ENCODE measurements around the gene CEBPE. TPM values are rescaled to one million over a fixed set of nuclear protein-coding genes. Genes with fewer than 3 reads are reported as not detected.
A peak's percentile ranks its signal among the peaks of the same experiment; 100 is the strongest.

CEBPE gene
- total RNA-seq, 2 donors from 2014 or later, result not detected

DNA sequence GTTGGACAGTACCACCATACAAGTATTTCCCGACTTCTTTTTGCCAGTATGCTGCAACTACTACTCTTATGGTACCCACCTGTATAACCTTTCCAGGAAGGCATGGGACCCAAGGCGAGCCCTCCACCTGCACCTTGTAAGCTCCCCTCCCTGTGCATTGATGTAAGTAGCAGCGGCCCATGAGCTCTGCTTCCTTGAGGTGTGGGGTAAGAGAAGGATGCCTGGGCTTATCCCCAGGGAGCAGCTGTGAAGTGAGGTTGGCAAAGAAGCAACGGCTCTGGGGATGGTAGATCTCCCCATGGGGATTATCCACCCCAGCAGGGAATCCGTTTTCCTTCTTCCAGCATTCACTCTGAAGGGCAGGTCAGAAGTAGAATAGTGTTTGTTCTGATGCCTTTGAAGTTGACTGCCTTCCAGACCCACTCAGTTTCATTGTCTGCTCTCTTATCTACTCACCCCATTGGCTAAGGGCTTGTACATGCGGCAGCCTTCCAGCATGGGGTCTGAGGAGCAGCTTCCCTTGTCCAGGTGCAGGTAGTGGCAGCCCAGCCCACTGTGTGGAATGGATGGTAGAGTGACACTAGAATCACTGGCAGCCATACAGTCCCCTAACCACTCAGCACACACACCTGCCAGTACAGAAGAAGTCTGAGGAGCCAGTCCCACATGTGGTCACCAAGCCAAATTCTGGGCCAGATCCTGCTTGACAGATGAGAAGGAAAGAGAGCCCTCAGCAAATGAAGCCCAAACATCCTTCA lies 17.7 kb downstream of the CEBPE start:
- Mint-ChIP-seq H3K27ac (no peak overlapping the region), H3K27me3 (peaks cover 0 to 2% of the 10 kb centered on the region in 2 donors), H3K4me1 (ENCODE audit: low read depth in 2 of 2) (peaks cover 14 to 18% of the 10 kb centered on the region in 2 donors), H3K36me3 (no peaks in the 10 kb centered on the region), H3K4me3 (no peak overlapping the region), H3K9me3 (no peaks in the 10 kb centered on the region)
- DNase-seq (ENCODE audit: low spot score) (no peak), ATAC-seq (no peak)

DNA sequence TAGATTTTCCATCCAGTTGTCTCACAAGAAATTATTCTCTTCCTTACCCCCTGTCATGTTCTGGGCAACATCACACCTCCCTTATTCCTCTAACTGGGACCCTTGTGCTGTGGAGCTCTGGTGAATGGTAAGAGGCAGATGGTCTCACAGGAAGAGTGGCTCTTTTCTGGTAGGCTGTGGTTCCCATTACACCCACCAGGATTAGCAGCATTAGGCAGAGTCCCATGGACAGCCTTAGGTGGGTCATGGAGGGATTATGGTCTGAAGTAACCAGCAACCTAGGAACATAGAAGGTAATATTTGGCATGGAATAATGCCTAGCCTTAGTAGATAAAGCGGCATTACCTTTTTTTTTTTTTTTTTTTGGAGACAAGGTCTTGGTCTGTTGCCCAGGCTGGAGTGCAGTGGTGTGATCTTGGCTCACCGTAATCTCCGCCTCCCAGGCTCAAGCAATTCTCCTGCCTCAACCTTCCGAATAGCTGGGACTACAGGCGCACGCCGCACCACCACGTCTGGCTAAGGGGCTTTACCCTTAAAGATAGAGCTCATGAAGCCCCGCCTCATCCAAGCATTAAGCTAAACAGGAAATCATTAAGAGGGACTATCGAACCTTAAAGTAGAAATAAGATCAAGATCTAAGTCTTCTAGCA lies 19.7 kb downstream of the CEBPE start:
- Mint-ChIP-seq H3K4me1 (ENCODE audit: low read depth in 2 of 2) (peaks cover 16 to 18% of the 10 kb centered on the region in 2 donors), H3K27ac (no peak overlapping the region), H3K4me3 (no peak overlapping the region), H3K36me3 (no peaks in the 10 kb centered on the region), H3K9me3 (no peaks in the 10 kb centered on the region), H3K27me3 (no peaks in the 10 kb centered on the region)
- ATAC-seq (no peak), DNase-seq (ENCODE audit: low spot score) (no peak)

- DNase-seq (ENCODE audit: low spot score) (no peak), ATAC-seq (no peak)
- Mint-ChIP-seq H3K4me3 (no peak overlapping the region), H3K36me3 (no peaks in the 10 kb centered on the region), H3K9me3 (no peaks in the 10 kb centered on the region), H3K27me3 (no peaks in the 10 kb centered on the region), H3K27ac (no peak overlapping the region), H3K4me1 (ENCODE audit: low read depth in 2 of 2) (peaks cover 16 to 25% of the 10 kb centered on the region in 2 donors)
Measured at GRCh38 chr14:23097786-23098185, 21.3 kb downstream of the CEBPE start.

GRCh38 chr14:23095196-23096108 lies 23.6 kb downstream of the CEBPE start, which contains the start of gene C14orf119:
TSS of gene C14orf119 (plus strand) at chr14:23095505. CDS start at chr14:23097659, 2,154 bp downstream.
- Mint-ChIP-seq H3K36me3 (peaks cover 6% of the 10 kb centered on the region), H3K9me3 (no peaks in the 10 kb centered on the region), H3K27me3 (no peaks in the 10 kb centered on the region), H3K27ac (no peak within 1 kb of the TSS), H3K4me3 (no peak within 1 kb of the TSS), H3K4me1 (ENCODE audit: low read depth in 2 of 2) (peaks cover 16 to 30% of the 10 kb centered on the region in 2 donors)
- ATAC-seq (peak; percentile 95 to 96), DNase-seq (ENCODE audit: low spot score) (peak; percentile 99)

DNA sequence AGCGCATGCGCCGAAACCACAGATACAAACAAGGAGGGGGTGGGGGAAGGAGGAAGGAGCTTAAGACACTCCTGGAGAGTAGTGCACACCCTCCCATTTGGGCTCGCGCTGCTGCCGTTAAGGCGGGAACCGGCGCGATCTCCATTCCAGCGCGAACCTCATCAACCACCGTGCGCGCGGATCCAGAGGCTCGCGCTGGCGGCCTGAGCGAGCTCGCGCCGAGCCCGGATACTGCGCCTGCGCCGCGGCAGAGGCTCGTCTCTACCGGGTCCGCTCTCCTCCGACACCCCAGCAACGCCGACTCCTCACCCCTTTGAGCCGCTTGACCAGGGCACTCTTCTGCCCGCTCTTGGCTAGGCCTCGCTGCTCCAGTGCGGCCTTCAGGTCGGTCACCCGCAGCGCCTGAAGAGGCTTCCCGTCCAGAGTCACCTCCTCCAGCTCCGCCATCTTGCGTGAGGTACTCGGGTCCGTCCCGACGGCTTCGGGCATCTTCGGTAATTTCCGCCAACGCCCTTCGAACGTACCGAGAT lies 24.3 kb downstream of the CEBPE start, which contains the start of gene ACIN1:
Gene ACIN1, minus strand, starts transcription at position 471 of the 530 bp plus-strand sequence. Its CDS starts 24 bp downstream, at position 447.
- no peaks in the 10 kb centered on the region for H3K27me3 Mint-ChIP-seq
- no peak within 1 kb of the TSS for H3K4me3 Mint-ChIP-seq
- H3K9me3 Mint-ChIP-seq, result no peaks in the 10 kb centered on the region
- ATAC-seq (peak; percentile 61 to 69), DNase-seq (ENCODE audit: low spot score) (peak; percentile 81)
- H3K27ac Mint-ChIP-seq, result no peak within 1 kb of the TSS
- peaks cover 16 to 31% of the 10 kb centered on the region in 2 donors for H3K4me1 Mint-ChIP-seq (ENCODE audit: low read depth in 2 of 2)
- peaks cover 6% of the 10 kb centered on the region for H3K36me3 Mint-ChIP-seq

DNA sequence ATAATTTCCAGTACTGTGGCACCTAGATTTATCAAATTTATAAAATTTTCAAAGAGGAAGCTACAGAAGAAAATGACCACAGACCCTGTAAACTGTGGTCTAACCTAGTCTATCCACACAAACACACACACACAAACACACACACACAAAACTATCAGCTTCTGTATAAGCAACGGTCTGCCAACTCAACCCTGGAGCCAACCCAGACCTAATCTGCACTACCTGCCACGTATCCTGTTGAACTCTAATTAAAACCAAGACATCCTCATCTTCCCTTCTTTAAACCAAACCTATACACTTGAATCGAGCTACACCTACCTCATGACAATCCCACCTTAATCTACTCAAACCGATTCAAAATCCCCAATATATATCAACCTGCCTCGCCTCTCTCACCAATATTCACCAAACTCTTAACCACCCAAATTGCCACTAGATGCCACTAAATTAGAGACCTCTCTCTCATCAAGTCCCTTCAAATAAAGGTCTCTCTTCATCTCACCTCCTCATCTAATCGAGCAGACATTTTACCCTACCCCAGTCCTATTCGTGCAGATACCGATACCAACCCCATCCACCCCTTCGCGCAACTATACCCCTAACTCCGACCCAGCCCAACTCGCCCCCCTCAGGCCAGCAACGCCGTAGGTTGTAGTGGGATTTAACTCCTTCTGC lies 24.9 kb downstream of the CEBPE start:
- H3K4me3 Mint-ChIP-seq, result no peak overlapping the region
- peaks cover 16 to 34% of the 10 kb centered on the region in 2 donors for H3K4me1 Mint-ChIP-seq (ENCODE audit: low read depth in 2 of 2)
- DNase-seq (ENCODE audit: low spot score) (no peak), ATAC-seq (no peak)
- H3K36me3 Mint-ChIP-seq, result peaks cover 12% of the 10 kb centered on the region
- no peaks in the 10 kb centered on the region for H3K9me3 Mint-ChIP-seq
- no peak overlapping the region for H3K27ac Mint-ChIP-seq
- no peaks in the 10 kb centered on the region for H3K27me3 Mint-ChIP-seq

- Mint-ChIP-seq H3K4me1 (ENCODE audit: low read depth in 2 of 2) (peaks cover 16 to 34% of the 10 kb centered on the region in 2 donors), H3K4me3 (no peak overlapping the region), H3K36me3 (peaks cover 12% of the 10 kb centered on the region), H3K9me3 (no peaks in the 10 kb centered on the region), H3K27me3 (no peaks in the 10 kb centered on the region), H3K27ac (no peak overlapping the region)
- no peak for ATAC-seq
- DNase-seq (ENCODE audit: low spot score), result no peak
Measured at GRCh38 chr14:23093526-23093925, 25.5 kb downstream of the CEBPE start.

GRCh38 chr14:23093104-23093503 lies 26.0 kb downstream of the CEBPE start:
- peaks cover 12% of the 10 kb centered on the region for H3K36me3 Mint-ChIP-seq
- no peak overlapping the region for H3K4me3 Mint-ChIP-seq
- no peaks in the 10 kb centered on the region for H3K9me3 Mint-ChIP-seq
- H3K4me1 Mint-ChIP-seq (ENCODE audit: low read depth in 2 of 2), result peaks cover 16 to 34% of the 10 kb centered on the region in 2 donors
- no peak for ATAC-seq
- no peak overlapping the region for H3K27ac Mint-ChIP-seq
- no peak for DNase-seq (ENCODE audit: low spot score)
- H3K27me3 Mint-ChIP-seq, result no peaks in the 10 kb centered on the region

DNA sequence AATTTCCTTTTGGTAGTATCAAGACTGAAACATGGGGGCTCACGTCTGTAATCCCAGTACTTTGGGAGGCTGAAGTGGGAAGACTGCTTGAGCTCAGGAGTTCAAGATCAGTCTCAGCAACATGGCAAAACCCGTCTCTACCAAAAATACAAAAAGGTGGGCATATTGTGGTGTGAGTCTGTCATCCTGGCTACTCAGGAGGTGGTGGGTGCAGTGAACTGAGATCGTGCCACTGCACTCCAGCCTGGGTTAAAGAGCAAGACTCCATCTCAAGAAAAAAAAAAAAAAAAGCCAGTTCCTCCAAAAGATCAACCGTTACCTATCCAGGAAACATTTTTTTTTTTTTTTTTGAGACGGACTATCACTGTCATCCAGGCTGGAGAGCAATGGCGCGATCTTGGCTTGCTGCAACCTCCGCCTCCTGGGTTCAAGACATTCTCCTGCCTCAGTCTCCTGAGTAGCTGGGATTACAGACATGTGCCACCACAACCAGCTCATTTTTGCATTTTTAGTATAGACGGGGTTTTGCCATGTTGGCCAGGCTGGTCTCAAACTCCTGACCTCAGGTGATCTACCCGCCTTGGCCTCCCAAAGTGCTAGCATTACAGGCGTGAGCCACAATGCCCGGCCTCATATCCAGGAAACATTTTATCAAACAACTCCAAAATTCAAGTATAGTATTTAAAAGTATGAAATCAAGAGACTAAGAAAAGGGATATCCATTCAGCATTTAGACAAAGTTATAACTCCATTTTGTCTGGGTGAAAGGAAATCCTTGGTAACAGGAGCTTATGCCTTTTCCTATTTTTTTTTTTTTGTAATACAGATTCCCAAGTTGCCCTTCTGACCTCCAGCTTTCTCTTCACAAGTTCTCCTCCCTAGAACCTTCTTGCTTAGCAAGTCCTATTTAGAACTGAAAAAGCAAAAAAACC lies 27.5 kb downstream of the CEBPE start:
- peaks cover 9 to 25% of the 10 kb centered on the region in 2 donors for H3K4me1 Mint-ChIP-seq (ENCODE audit: low read depth in 2 of 2)
- ATAC-seq, result no peak
- peak overlapping the region in 1 of 2 donors; percentile 23 for H3K27ac Mint-ChIP-seq

GRCh38 chr14:23090254-23090636 lies 28.8 kb downstream of the CEBPE start:
- DNase-seq (ENCODE audit: low spot score) (no peak), ATAC-seq (no peak)
- Mint-ChIP-seq H3K27me3 (no peaks in the 10 kb centered on the region), H3K36me3 (peaks cover 26% of the 10 kb centered on the region), H3K4me1 (ENCODE audit: low read depth in 2 of 2) (peaks cover 16 to 29% of the 10 kb centered on the region in 2 donors), H3K4me3 (no peak overlapping the region), H3K9me3 (no peaks in the 10 kb centered on the region), H3K27ac (peak overlapping the region in 1 of 2 donors; percentile 17)

More for the DNA sequence above, 27.5 kb downstream of the CEBPE start:
- no peak for DNase-seq (ENCODE audit: low spot score)
- Mint-ChIP-seq H3K27me3 (no peaks in the 10 kb centered on the region), H3K36me3 (peaks cover 19% of the 10 kb centered on the region), H3K4me3 (no peak overlapping the region), H3K9me3 (no peaks in the 10 kb centered on the region)

DNA sequence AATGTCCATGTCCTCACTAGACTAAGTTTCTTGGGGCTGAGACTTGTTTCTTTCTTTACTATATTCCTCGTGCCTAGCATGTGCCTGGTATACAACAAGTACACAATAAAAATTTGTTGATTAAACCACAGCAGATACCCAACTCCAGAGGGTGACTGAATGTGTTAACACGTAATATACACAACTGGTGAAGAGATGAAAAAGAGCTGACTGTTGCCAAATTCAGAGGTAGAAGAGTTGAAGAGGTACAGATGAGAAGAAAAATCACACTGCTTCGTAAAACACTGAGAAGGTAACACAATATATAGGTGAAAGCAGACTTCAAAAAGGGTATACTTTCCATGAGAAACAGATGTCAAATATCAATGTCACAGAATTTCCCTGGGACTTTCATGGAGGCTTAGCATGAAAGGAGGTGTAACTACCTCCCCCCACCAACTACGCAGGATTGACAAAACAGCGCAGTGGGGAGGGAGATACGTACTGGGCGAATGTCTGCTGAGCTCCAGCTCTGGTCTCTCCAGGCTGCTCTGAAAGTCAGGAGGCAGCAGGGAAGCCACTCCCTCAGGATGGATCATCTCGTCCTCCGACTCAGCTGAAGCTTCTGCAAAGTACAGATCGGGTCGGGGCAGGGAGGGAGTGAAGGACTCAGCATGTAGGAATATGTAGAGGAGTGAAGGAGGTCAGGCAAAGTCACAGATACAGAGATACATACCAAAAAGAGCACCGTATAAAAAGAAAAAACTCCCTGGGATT lies 29.4 kb downstream of the CEBPE start:
- no peak for ATAC-seq
- H3K9me3 Mint-ChIP-seq, result no peaks in the 10 kb centered on the region
- H3K36me3 Mint-ChIP-seq, result peaks cover 26% of the 10 kb centered on the region
- H3K4me1 Mint-ChIP-seq (ENCODE audit: low read depth in 2 of 2), result peaks cover 17 to 31% of the 10 kb centered on the region in 2 donors
- DNase-seq (ENCODE audit: low spot score), result no peak
- H3K4me3 Mint-ChIP-seq, result no peak overlapping the region
- no peak overlapping the region for H3K27ac Mint-ChIP-seq
- no peaks in the 10 kb centered on the region for H3K27me3 Mint-ChIP-seq
